ENCODE data around the gene LRIG1.
A peak's percentile ranks its signal among the peaks of the same experiment; 100 is the strongest.

Gene LRIG1

DNA sequence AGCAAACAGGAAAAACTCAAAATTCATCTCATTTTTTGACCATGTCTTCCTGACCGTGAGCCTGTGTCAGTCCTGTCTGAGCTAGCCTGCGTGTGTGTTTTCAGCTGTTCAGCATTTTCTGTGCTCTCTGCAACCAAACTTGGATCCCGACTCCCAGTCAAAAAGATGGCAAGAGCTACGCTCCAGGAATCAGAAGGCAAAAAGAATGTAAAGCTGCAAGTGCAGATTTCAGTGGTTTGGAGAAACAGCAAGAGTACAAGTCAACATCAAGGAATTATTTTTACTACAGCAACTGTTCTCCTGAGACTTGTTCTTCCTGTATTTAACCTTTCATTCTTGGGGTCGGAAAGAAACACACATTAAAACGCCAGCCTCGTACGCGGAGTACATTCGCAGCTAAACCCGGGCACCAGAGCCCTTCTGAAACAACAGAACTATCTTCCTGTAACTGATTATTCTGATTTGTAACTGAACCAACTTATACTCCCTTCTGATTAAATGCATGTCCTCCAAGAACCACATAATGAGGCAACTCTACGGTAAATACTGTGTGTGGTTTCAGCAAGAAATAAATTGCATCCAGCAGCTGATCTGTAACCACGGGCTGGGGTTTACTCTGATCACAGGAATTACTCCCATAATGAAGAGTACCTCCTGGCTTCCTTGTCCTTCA lies 107.4 kb downstream of the LRIG1 start:
- Mint-ChIP-seq H3K27ac (peak overlapping the region; percentile 87), H3K4me3 (peak overlapping the region; percentile 70), H3K4me1 (ENCODE audit: low read depth) (peaks cover 20% of the 10 kb centered on the region), H3K36me3 (ENCODE audit: low read depth) (peaks cover 49% of the 10 kb centered on the region), H3K27me3 (ENCODE audit: low read depth) (no peaks in the 10 kb centered on the region), H3K9me3 (no peaks in the 10 kb centered on the region)
- no peak for DNase-seq (ENCODE audit: low spot score)

DNA sequence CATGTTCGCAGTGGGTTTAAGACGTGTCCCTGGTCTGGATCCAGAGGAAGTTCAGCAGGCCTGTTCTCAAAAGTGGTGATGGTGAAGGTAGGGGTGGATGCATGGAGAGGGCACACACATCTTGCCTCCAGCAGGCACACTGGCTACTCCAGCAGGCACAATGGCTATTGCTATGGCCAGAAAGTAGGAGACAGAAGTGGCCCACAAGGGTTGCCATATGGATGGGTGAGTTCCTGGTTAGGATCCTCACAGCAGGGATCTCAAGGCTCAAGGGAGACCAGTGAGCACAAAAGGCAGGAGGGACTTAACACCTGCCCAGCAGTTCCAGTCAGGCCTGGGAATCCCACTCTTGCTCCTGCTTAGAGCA lies 107.9 kb downstream of the LRIG1 start:
- Mint-ChIP-seq H3K4me3 (no peak overlapping the region), H3K27ac (peak overlapping the region; percentile 14), H3K36me3 (ENCODE audit: low read depth) (peaks cover 50% of the 10 kb centered on the region), H3K27me3 (ENCODE audit: low read depth) (no peaks in the 10 kb centered on the region), H3K4me1 (ENCODE audit: low read depth) (peaks cover 23% of the 10 kb centered on the region), H3K9me3 (no peaks in the 10 kb centered on the region)
- no peak for DNase-seq (ENCODE audit: low spot score)

- no peak overlapping the region for H3K27ac Mint-ChIP-seq
- peaks cover 46% of the 10 kb centered on the region for H3K36me3 Mint-ChIP-seq (ENCODE audit: low read depth)
- peaks cover 23% of the 10 kb centered on the region for H3K4me1 Mint-ChIP-seq (ENCODE audit: low read depth)
- DNase-seq (ENCODE audit: low spot score), result no peak
- H3K27me3 Mint-ChIP-seq (ENCODE audit: low read depth), result no peaks in the 10 kb centered on the region
- H3K9me3 Mint-ChIP-seq, result no peaks in the 10 kb centered on the region
- H3K4me3 Mint-ChIP-seq, result no peak overlapping the region
Measured at GRCh38 chr3:66392512-66392911, 108.3 kb downstream of the LRIG1 start.

DNA sequence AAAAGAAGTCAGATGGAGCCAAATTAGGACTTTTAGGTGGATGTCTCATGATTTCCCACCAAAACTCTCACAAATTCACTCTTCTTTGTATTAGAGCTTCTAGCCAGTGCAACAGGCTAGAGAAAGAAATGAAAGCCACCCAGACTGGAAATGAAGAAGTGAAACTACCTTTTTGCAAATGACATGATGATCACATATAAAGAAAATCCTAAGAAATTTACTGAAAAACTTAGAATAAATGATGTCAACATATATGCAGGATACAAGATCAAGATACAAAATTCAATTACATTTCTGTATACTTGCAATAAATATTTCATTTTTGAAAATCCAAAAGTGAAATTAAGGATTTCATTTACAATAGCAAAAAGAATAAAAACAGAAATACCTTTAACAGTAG lies 110.8 kb downstream of the LRIG1 start:
- Mint-ChIP-seq H3K27ac (no peak overlapping the region), H3K36me3 (ENCODE audit: low read depth) (peaks cover 64% of the 10 kb centered on the region), H3K4me3 (no peak overlapping the region), H3K9me3 (no peaks in the 10 kb centered on the region), H3K27me3 (ENCODE audit: low read depth) (no peaks in the 10 kb centered on the region), H3K4me1 (ENCODE audit: low read depth) (peaks cover 23% of the 10 kb centered on the region)
- no peak for DNase-seq (ENCODE audit: low spot score)

- H3K27ac Mint-ChIP-seq, result no peak overlapping the region
- peaks cover 6% of the 10 kb centered on the region for H3K4me1 Mint-ChIP-seq (ENCODE audit: low read depth)
- no peak for DNase-seq (ENCODE audit: low spot score)
- H3K27me3 Mint-ChIP-seq (ENCODE audit: low read depth), result no peaks in the 10 kb centered on the region
- no peaks in the 10 kb centered on the region for H3K9me3 Mint-ChIP-seq
- H3K4me3 Mint-ChIP-seq, result no peak overlapping the region
- H3K36me3 Mint-ChIP-seq (ENCODE audit: low read depth), result peaks cover 67% of the 10 kb centered on the region
Measured at GRCh38 chr3:66386925-66387650, 113.7 kb downstream of the LRIG1 start.

DNA sequence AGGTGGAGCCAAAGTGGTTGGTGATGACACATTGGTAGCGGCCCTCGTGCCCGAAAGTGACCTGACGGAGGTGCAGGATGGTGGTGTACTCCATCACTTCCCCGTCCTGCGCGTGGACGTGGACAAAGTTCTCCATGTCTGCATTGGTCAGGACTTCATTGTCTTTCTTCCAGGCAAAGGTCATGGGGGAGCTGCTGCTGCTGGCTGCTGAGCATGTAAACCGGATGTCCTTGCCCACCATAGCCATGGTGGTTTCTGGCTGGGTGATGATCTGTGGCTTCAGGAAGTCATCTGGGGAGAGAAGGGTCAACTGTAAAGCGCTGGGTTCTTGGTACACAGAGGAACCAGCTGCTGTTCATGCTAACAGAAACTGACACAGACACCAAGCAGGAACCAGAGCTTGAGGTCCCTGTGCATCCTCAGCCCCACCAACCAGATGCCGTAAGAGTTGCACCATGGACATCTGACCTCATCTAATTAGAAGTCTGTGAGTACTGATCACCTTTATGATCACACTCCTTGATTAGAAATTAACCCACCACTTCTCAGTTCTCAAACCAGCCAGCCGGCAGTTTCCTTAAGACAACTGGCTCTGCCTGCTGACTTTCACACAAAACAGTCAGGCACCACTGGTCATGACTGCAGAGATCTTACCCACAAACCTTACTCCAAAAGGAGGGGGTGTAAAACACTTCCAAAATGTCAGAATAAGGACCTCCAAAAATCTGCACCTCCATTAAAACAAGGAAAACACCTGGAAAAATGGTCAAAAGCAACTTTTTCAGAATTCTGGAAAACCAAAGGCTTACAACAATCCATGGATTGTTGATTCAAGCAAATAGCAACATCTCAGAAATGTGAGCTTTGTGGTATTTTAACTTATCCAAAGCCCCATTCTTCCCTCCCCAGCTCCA lies 114.6 kb downstream of the LRIG1 start:
- Mint-ChIP-seq H3K27ac (no peak overlapping the region), H3K27me3 (ENCODE audit: low read depth) (no peaks in the 10 kb centered on the region), H3K36me3 (ENCODE audit: low read depth) (peaks cover 67% of the 10 kb centered on the region), H3K4me1 (ENCODE audit: low read depth) (peaks cover 6% of the 10 kb centered on the region), H3K4me3 (no peak overlapping the region), H3K9me3 (no peaks in the 10 kb centered on the region)
- DNase-seq (ENCODE audit: low spot score), result no peak

DNA sequence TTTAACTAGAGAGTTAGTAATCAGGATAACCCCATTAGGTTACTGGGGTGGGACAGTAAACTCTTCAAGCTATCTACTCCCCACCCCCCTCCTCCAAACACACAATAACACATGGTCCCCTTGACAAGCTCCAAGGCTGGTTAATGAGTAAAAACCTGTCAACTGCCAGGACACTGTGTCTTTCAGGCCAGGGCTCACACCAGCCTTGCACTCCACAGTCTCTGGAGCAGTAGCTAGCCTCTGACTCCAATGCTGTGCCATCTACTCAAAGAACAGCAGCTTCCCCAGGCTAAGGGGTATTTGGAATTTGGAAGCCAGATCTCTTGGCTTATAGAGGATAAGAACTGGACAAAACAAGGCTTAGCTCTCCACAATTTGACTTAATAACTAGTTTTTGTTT lies 115.8 kb downstream of the LRIG1 start:
- Mint-ChIP-seq H3K4me1 (ENCODE audit: low read depth) (peaks cover 5% of the 10 kb centered on the region), H3K27ac (no peak overlapping the region), H3K27me3 (ENCODE audit: low read depth) (no peaks in the 10 kb centered on the region), H3K9me3 (no peaks in the 10 kb centered on the region), H3K36me3 (ENCODE audit: low read depth) (peaks cover 72% of the 10 kb centered on the region), H3K4me3 (no peak overlapping the region)
- no peak for DNase-seq (ENCODE audit: low spot score)

GRCh38 chr3:66383998-66384745 lies 116.7 kb downstream of the LRIG1 start:
- Mint-ChIP-seq H3K4me3 (no peak overlapping the region), H3K4me1 (ENCODE audit: low read depth) (peaks cover 8% of the 10 kb centered on the region), H3K27ac (no peak overlapping the region), H3K27me3 (ENCODE audit: low read depth) (no peaks in the 10 kb centered on the region), H3K9me3 (no peaks in the 10 kb centered on the region), H3K36me3 (ENCODE audit: low read depth) (peaks cover 77% of the 10 kb centered on the region)
- DNase-seq (ENCODE audit: low spot score), result no peak

DNA sequence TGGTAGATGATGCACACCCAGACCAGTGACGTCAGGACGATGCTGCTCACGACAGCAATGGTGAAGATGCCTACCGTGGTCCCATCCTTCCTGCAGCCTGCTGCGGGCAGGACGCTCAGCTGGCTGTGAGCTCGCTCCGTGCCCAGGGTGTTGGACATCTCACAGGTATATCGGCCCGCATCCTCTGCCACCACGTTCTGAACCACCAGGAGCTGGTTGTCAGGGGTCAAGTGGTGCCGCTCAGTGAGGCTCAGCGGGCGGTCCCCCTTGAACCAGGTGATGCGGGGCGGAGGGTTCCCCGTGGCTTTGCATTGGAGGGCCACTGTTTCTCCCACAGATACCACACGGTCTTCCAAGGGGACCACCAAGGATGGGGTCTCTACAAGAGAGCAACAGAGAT lies 117.8 kb downstream of the LRIG1 start:
- H3K4me1 Mint-ChIP-seq (ENCODE audit: low read depth), result peaks cover 10% of the 10 kb centered on the region
- no peaks in the 10 kb centered on the region for H3K27me3 Mint-ChIP-seq (ENCODE audit: low read depth)
- no peak overlapping the region for H3K27ac Mint-ChIP-seq
- no peak overlapping the region for H3K4me3 Mint-ChIP-seq
- no peak for DNase-seq (ENCODE audit: low spot score)
- no peaks in the 10 kb centered on the region for H3K9me3 Mint-ChIP-seq
- peaks cover 75% of the 10 kb centered on the region for H3K36me3 Mint-ChIP-seq (ENCODE audit: low read depth)

- DNase-seq (ENCODE audit: low spot score), result no peak
- Mint-ChIP-seq H3K4me1 (ENCODE audit: low read depth) (peaks cover 16% of the 10 kb centered on the region), H3K4me3 (no peak overlapping the region), H3K27ac (no peak overlapping the region), H3K36me3 (ENCODE audit: low read depth) (peaks cover 76% of the 10 kb centered on the region), H3K9me3 (no peaks in the 10 kb centered on the region), H3K27me3 (ENCODE audit: low read depth) (no peaks in the 10 kb centered on the region)
Measured at GRCh38 chr3:66382142-66382541, 118.7 kb downstream of the LRIG1 start.

GRCh38 chr3:66381626-66382025 lies 119.2 kb downstream of the LRIG1 start:
- DNase-seq (ENCODE audit: low spot score), result no peak
- Mint-ChIP-seq H3K27me3 (ENCODE audit: low read depth) (no peaks in the 10 kb centered on the region), H3K9me3 (no peaks in the 10 kb centered on the region), H3K4me1 (ENCODE audit: low read depth) (peaks cover 18% of the 10 kb centered on the region), H3K4me3 (no peak overlapping the region), H3K27ac (no peak overlapping the region), H3K36me3 (ENCODE audit: low read depth) (peaks cover 72% of the 10 kb centered on the region)

- Mint-ChIP-seq H3K36me3 (ENCODE audit: low read depth) (peaks cover 67% of the 10 kb centered on the region), H3K4me3 (no peak overlapping the region), H3K9me3 (no peaks in the 10 kb centered on the region), H3K27me3 (ENCODE audit: low read depth) (no peaks in the 10 kb centered on the region), H3K27ac (no peak overlapping the region), H3K4me1 (ENCODE audit: low read depth) (peaks cover 19% of the 10 kb centered on the region)
- no peak for DNase-seq (ENCODE audit: low spot score)
Measured at GRCh38 chr3:66380200-66380932, 120.5 kb downstream of the LRIG1 start.

DNA sequence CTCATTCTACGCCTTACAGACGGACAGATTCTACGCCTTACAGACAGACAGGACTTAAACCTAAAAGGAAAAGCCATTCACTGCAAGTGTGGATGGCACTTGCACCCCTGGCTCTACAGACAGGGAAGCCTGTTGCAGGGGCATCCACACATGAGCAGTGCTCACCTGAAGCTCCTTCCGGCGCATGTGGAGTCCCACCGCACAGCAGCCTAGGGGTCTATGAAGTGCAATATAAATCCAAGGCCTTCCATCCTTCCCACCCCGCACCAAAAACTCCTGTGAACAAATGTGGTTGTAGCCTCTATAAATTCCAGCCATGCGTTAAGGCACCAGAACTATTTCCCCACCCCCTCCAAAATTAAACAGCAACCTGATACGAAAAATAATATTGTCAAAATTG lies 121.3 kb downstream of the LRIG1 start:
- no peaks in the 10 kb centered on the region for H3K27me3 Mint-ChIP-seq (ENCODE audit: low read depth)
- DNase-seq (ENCODE audit: low spot score), result no peak
- H3K4me1 Mint-ChIP-seq (ENCODE audit: low read depth), result peaks cover 19% of the 10 kb centered on the region
- peaks cover 59% of the 10 kb centered on the region for H3K36me3 Mint-ChIP-seq (ENCODE audit: low read depth)
- no peaks in the 10 kb centered on the region for H3K9me3 Mint-ChIP-seq
- no peak overlapping the region for H3K4me3 Mint-ChIP-seq
- H3K27ac Mint-ChIP-seq, result peak overlapping the region; percentile 1

Measured in T-helper 2 cell treated with Interferon-gamma antibody and Interleukin-4, amounts not matched to agents 5 μg/mL and 100 μg/mL, for 36 hours (primary cell).